GM19372 (cell line): Measurements from ENCODE around the gene UBE2G2.

Source experiments
- ATAC-seq: cut with Tn5 transposase; IDR thresholded peaks from one replicate; pipeline ENCODE4 v1.9.1; 2021; ENCODE audit warnings: mild to moderate bottlenecking, low read depth, moderate library complexity; ENCODE audit not compliant: unreplicated experiment

Gene UBE2G2

GRCh38 chr21:44792702-44793591, 8.7 kb downstream of the UBE2G2 start:
- no peak for ATAC-seq

- ATAC-seq = no peak
Measured at GRCh38 chr21:44791993-44792392, 9.6 kb downstream of the UBE2G2 start.

GRCh38 chr21:44791246-44791645, 10.4 kb downstream of the UBE2G2 start:
- no peak for ATAC-seq

DNA sequence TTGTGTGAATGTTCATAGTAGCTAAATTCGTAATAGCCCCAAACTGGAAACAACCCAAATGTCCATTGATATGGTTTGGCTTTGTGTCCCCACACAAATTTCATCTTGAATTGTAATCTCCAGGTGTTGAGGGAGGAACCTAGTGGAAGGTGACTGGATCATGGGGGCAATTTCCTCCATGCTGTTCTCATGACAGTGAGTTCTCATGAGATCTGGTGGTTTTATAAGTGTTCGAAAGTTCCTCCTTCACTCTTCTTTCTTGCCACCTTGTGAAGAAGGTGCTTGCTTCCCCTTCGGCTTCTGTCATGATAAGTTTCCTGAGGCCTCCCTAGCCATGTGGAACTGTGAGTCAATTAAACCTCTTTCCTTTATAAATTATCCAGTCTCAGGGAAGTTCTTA, 11.3 kb downstream of the UBE2G2 start:
- ATAC-seq = no peak

DNA sequence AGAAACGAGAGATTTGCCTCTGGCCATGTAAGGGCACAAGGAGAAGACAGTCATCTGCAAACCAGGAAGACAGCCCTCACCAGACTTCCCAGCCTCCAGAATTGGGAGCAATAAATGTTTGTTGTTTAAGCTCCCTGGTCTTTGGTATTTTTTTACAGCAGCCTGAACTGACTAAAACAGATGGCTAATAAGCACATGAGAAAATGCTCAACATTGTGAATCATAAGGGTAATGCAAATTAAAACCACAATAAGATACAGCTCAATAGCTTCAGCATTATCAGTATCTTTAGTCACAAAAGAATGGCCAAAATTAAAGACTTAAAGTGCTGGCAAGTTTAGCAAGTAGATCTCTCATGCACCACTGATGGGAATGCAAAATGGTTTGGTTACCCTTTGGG, 11.7 kb downstream of the UBE2G2 start:
- ATAC-seq = no peak

- ATAC-seq = no peak
Measured at GRCh38 chr21:44785620-44786335, 15.8 kb downstream of the UBE2G2 start.

DNA sequence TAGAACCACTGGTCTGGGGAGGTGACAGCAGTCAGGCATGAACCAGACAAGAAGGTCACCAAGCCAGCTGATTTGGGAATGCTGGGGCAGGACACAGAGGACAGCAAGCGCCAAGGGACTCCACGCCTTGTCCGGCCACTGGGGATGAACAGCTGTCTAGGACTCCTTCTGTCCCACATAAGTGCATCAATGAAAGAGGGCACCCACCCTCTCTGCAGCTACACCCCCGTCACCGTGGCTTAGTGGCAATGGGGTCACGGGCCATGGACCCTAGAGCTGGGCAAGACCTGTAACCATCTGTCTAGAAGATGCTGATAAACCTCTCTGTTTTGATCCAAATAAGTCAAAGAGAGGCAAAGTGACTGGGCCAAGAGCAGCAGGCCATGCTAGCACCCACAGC, 16.8 kb downstream of the UBE2G2 start:
- ATAC-seq = no peak

- no peak for ATAC-seq
Measured at GRCh38 chr21:44783020-44783696, 18.5 kb downstream of the UBE2G2 start.

DNA sequence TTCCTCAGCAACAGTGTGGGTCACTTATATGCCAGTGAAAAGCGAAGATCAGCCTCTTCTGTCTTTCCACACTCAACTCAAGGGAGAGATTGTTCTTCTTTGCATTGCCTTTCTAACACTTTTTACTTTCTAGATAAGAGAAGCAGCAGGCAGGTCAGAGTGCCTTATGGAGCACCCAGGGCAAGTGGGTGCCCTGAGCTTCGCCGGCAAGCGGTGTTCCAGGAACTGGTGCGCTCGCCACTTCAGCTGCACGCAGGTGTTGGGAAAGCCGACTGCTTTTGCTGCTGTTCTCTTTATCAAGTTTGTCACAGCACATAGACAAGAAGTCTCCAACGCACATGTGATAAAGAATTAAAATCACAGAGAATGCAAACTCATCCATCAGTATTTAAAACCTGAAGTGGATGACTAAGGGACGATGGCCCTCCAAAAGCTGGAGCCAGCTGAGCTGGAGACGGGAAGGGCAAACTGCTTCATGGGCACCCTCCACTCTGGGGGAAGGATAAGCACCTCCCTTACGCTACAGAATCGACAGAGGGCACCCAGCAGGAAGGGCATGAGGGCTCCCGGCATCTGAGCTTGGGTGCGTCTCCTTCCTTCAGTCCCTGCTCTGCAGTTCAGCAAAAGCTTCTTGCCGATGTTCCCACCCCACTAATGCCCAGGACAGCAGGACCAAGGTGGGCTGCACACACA, 20.7 kb downstream of the UBE2G2 start:
- no peak for ATAC-seq

DNA sequence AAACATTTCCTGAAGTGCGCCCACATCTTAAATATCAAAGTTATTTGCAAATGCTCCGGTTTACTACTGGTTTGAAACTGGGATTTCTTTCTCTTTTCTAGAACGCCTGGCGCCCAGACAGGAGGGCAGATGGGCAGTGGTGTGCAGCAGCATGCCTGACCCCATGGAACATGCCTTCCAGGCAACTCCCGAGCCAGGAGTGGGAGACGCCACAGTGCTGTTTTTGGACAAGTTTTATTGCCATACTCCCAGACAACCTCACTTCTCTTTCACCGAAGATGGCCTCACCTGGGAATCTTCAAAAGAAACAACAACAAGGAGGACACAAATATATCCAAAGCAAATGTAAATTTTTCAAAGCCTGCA, 21.5 kb downstream of the UBE2G2 start:
- no peak for ATAC-seq

DNA sequence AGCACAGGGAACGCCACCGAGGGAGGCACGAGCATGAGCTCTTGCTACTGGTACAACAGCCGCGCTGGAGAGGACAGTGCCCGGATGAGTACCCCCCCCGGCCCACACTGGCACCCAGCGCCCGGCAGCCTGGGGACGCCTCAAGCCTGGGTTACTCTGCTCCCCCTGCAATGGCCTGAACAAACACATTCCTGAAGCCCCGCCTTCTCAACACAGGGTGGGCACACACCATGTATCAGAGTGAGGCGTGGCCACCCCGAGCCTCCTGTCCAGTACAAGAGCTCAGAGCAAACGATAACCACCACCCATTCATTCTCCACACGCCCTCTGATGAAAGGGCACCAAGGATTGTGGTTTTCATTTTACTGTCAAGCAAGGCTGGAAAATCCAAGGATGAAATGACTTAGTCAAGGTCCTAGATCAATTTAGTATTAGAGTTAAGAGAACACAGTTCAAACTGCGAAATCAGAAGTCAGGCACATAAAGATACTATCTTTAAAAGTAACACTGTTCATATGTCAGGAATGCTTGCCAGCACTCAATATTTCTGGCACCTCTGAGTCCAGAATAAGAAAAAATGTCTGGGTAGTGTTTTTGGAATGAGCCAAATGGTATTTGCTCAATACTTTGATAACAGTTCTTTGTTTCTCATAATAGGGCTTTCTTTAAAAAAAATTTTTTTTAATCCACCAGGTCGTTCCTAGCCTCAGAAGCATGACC, 22.0 kb downstream of the UBE2G2 start:
- no peak for ATAC-seq

DNA sequence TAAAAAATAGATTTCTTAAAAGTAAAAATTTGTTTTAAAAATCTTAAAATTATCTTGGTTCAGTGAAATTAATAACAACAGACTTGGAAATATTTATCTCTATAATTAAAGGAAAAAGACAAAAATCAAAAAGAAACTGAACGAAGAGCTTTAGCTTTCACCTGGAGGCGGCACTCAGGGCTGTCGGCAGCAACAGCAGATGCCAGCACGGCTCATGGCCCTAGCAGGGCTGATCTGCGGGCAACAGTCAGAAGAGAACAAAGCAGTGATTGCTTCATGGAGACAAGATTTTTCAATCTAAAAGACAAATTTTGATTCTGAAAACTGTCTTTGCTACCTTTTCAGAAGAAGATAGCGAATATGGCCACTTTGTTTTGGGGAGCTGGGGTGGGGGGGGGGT, 22.6 kb downstream of the UBE2G2 start:
- ATAC-seq = no peak

GRCh38 chr21:44778499-44778911, 23.1 kb downstream of the UBE2G2 start:
- no peak for ATAC-seq

DNA sequence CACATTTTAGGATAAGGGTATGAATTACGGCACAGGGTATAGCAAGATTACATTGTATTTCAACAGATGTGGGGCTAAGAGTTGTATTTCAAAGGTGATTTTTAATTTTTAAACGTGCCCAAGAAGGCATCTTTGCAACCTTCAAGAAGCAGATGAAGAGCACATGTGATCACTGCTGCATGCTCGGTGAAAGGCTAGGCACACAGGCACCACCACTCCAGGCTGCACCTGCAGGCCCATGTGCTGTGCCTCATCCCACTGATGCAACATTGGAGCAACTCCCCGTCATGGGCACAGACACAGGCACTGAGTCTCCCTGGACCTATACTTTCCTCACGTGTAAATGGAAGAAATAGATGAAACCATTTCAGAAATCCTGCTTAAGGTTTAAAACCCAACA, 23.5 kb downstream of the UBE2G2 start:
- no peak for ATAC-seq

DNA sequence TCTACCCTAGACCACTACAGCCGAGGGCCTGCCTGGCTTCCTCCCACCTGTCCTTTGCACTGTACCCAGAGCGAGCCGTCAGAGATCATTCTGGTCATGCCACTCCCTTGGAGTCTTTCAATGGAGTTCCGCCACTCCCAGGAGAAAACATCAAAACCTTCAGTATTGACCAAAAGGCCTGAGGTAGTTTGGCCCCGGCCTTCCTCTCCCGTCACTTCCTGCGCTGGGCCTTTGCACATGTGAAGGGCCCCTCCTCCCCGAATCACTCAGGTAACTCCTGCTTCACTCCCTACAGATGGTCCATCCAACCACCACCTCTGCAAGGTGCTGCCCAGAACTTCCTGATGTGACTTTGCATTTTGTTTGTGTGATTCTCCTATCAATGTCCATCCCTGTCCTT, 26.6 kb downstream of the UBE2G2 start:
- ATAC-seq = no peak

DNA sequence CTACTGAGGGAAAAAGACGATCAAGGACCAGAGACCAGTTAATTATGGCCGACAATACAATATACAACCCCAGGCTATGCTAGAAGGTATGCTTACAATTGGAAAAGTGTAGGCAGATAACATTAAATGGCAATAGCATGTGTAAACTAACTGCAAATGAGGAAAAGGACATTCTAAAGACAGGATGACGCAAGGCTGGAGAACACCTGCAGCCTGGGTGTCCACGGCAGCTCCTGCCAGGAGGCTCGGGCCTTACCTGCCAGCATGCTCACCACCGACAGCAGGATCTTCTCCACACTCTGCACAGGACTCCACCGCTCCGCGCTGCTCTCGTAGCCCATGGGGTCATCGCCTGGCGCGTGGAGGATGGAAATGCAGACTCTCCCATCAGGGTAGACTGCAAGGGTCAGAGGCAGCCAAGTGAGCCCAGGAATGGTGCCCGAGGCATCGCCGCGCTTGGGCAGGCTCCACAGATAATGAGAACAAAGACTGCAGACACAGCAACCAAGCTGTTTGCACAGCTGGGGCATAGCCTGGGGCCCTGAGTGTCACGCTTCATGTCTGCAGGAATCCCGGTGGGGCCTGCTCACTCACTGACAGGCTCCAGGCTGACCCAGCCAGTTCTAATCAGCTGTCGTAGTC, 28.2 kb downstream of the UBE2G2 start:
- no peak for ATAC-seq

DNA sequence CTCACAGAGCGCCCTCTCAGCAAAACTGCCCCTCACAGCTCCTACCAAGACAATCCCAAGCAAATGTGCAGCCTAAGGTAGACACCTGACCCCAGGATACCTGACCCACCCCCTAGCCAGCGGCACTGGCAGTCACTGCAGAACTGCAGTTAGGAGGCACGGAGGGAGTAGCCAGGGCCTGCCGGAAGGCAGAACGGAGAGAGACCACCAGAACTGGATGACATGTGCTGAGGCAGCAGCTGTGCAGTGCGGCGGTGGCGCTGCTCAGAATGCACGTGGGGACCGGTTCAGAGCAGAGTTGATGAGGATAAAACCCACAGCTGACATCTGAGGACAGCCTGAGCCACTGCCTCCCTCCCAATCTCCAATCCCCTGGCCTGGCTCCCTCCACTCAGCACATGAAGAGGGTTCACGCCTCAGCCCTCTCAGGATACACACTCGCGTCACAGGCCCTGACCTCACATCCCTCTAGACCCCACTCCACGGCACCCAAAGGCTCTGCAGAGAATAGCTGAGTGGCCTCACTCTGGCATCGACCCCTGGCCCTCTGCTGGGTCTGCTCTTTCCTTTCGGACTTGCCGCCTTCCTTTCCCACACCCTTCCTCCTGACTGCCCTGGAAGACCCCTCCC, 29.6 kb downstream of the UBE2G2 start:
- no peak for ATAC-seq

GRCh38 chr21:44767834-44768831, 33.5 kb downstream of the UBE2G2 start:
- no peak for ATAC-seq
